BE2C (cell line): ENCODE data around the gene MEIS1.
"Not testable (repeated sequence)": the region's sequence is repeated elsewhere in the genome, so short reads cannot be mapped to it uniquely, and the experiment has no call there.

ENCODE experiments used
- DNase-seq: peaks from one replicate; pipeline ENCODE4 v3.0.0-alpha.2; 2020
- H3K27me3 ChIP-seq: fragments of 250-450 bp; sonication (Bioruptor Pico); 2 replicates; pipeline ENCODE4 v1.5.1; 2020; ENCODE audit warnings: mild to moderate bottlenecking
- H3K36me3 ChIP-seq: fragments of 250-450 bp; sonication (Bioruptor Pico); 2 replicates; pipeline ENCODE4 v1.5.1; 2020; ENCODE audit warnings: mild to moderate bottlenecking
- H3K4me1 ChIP-seq: fragments of 250-450 bp; sonication (Bioruptor Pico); 2 replicates; pipeline ENCODE4 v1.5.1; 2020
- H3K4me3 ChIP-seq: 2 replicates; pipeline ENCODE4 v1.5.1; 2011; ENCODE audit warnings: low read depth, low read length
- H3K9me3 ChIP-seq: fragments of 250-450 bp; sonication (Bioruptor Pico); 2 replicates; pipeline ENCODE4 v1.5.1; 2020
- CTCF ChIP-seq: IDR thresholded peaks from 2 replicates; pipeline ENCODE4 v1.5.1; 2012; ENCODE audit warnings: mild to moderate bottlenecking, low read depth, low read length

The MEIS1 gene

GRCh38 chr2:66478731-66479316 lies 43.9 kb downstream of the MEIS1 start:
- Histone ChIP-seq H3K9me3 (no peaks in the 10 kb centered on the region), H3K27me3 (no peaks in the 10 kb centered on the region), H3K36me3 (peaks cover 5% of the 10 kb centered on the region; the same call in 1 of the 2 replicates), H3K4me3 (no peak overlapping the region), H3K4me1 (no peaks in the 10 kb centered on the region)
- no peak for TF ChIP-seq CTCF
- DNase-seq = no peak

GRCh38 chr2:66481100-66481549 lies 46.2 kb downstream of the MEIS1 start:
- no peak overlapping the region for H3K4me3 ChIP-seq
- no peak for DNase-seq
- H3K36me3 ChIP-seq = peaks cover 5% of the 10 kb centered on the region; the same call in 1 of the 2 replicates
- H3K27me3 ChIP-seq = no peaks in the 10 kb centered on the region
- H3K4me1 ChIP-seq = no peaks in the 10 kb centered on the region
- TF ChIP-seq CTCF = no peak
- H3K9me3 ChIP-seq = no peaks in the 10 kb centered on the region

- H3K9me3 ChIP-seq, H3K36me3 ChIP-seq, H3K4me3 ChIP-seq, H3K4me1 ChIP-seq, DNase-seq, H3K27me3 ChIP-seq: not testable (repeated sequence)
Measured at GRCh38 chr2:66485252-66485651, 50.3 kb downstream of the MEIS1 start.

- no peaks in the 10 kb centered on the region for H3K27me3 ChIP-seq
- DNase-seq = no peak
- H3K36me3 ChIP-seq = no peaks in the 10 kb centered on the region
- H3K9me3 ChIP-seq = no peaks in the 10 kb centered on the region
- peaks cover 6% of the 10 kb centered on the region for H3K4me1 ChIP-seq
- H3K4me3 ChIP-seq = no peak overlapping the region
- TF ChIP-seq CTCF = no peak
Measured at GRCh38 chr2:66488946-66489345, 54.0 kb downstream of the MEIS1 start.

- H3K4me1 ChIP-seq = peaks cover 6% of the 10 kb centered on the region
- no peak for DNase-seq
- TF ChIP-seq CTCF = no peak
- no peaks in the 10 kb centered on the region for H3K27me3 ChIP-seq
- no peaks in the 10 kb centered on the region for H3K36me3 ChIP-seq
- no peaks in the 10 kb centered on the region for H3K9me3 ChIP-seq
- no peak overlapping the region for H3K4me3 ChIP-seq
Measured at GRCh38 chr2:66489436-66489835, 54.5 kb downstream of the MEIS1 start.

GRCh38 chr2:66490588-66491001 lies 55.7 kb downstream of the MEIS1 start:
- TF ChIP-seq CTCF = no peak
- Histone ChIP-seq H3K36me3 (no peaks in the 10 kb centered on the region; the same call in 1 of the 2 replicates), H3K4me1 (peaks cover 6% of the 10 kb centered on the region), H3K9me3 (no peaks in the 10 kb centered on the region), H3K4me3 (no peak overlapping the region), H3K27me3 (no peaks in the 10 kb centered on the region)
- DNase-seq = no peak
